Cardiac muscle cell (in vitro differentiated cells and primary cell): ENCODE results near the gene CCDC30. TPM values are rescaled to one million over a fixed set of nuclear protein-coding genes. Genes with fewer than 3 reads are reported as not detected.
"Not testable (repeated sequence)": the region's sequence is repeated elsewhere in the genome, so short reads cannot be mapped to it uniquely, and the experiment has no call there.

ENCODE experiments used
- DNase-seq, 2 donors: peaks; one replicate each; pipeline versions ENCODE4 v3.0.0 to v3.0.0-alpha.2; 2010 to 2017; ENCODE audit warnings: low read depth in 1 of 2, low spot score in 1 of 2
- H3K27ac ChIP-seq: fragments of 200-600 bp; sonication (generic); 2 replicates; pipeline ENCODE4 v1.5.1; 2016
- H3K27me3 ChIP-seq: fragments of 200-600 bp; sonication (generic); 2 replicates; pipeline ENCODE4 v1.6.0; 2016; ENCODE audit warnings: control low read depth
- H3K36me3 ChIP-seq: fragments of 200-600 bp; sonication (generic); 2 replicates; pipeline ENCODE4 v1.5.1; 2016; ENCODE audit warnings: control low read depth
- H3K4me1 ChIP-seq: fragments of 200-600 bp; sonication (generic); 2 replicates; pipeline ENCODE4 v1.8.1; 2017; ENCODE audit warnings: low read depth, mild to moderate bottlenecking, mixed run types
- H3K4me3 ChIP-seq: fragments of 200-600 bp; sonication (generic); 2 replicates; pipeline ENCODE4 v1.5.1; 2016; ENCODE audit warnings: mild to moderate bottlenecking
- H3K9me3 ChIP-seq: fragments of 200-600 bp; sonication (generic); 2 replicates; pipeline ENCODE4 v1.5.1; 2017; ENCODE audit warnings: low read depth, mild to moderate bottlenecking, control low read depth
- polyA plus RNA-seq: library from polyadenylated mRNA; unstranded; fragments of >200 nt; fragmentation: Nextera tagmentation; extraction: Ambion mirVana; gene quantifications from 2 replicates; pipeline ENCODE4 v1.2.1, GENCODE V29; 2016
- total RNA-seq: library from RNA; depleted of rRNA; stranded (reverse); fragments of >200 nt; gene quantifications from 2 replicates; pipeline ENCODE4 v1.2.3, GENCODE V29; 2016
- TF ChIP-seq, protein P1 (sequence below): IDR thresholded peaks from 2 replicates; pipeline ENCODE4 v1.5.1; 2012; ENCODE audit warnings: low read depth, mild to moderate bottlenecking, low read length

Gene CCDC30
- total and polyA plus RNA-seq, 2 experiments from 2014 or later = 1.8 to 4.2 TPM

DNA sequence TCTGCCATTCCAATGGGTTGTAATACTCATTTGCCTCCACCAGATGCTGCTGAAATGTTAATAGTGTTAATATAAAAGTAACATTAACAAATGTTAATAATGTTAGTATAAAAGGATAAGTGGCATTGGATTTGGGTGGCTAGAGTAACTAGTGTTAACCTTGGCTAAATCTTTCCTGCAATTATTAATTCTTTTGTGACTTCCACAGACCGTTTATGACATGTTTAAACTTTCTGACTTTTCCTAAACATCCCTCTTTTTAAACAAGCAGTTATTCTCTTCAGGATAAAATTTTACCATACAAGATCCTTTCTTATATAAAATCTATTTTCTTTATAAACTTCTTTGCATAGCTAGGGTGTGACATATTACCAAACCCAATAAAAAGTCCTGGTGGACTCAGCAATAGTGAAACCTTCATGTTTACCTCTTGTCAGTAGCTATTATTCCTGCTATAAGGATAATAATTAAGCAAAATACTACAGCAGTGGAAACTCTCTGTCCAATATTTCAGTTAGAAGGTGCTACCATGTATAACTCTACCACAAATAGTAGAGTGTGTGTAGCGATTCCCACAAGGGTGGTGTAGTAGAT, 41.5 kb downstream of the CCDC30 start:
- Histone ChIP-seq H3K9me3 (peaks cover 7% of the 10 kb centered on the region), H3K27me3 (no peaks in the 10 kb centered on the region), H3K36me3 (no peaks in the 10 kb centered on the region), H3K27ac (no peak overlapping the region), H3K4me1 (no peaks in the 10 kb centered on the region), H3K4me3 (no peak overlapping the region)
- TF ChIP-seq, protein P1, sequence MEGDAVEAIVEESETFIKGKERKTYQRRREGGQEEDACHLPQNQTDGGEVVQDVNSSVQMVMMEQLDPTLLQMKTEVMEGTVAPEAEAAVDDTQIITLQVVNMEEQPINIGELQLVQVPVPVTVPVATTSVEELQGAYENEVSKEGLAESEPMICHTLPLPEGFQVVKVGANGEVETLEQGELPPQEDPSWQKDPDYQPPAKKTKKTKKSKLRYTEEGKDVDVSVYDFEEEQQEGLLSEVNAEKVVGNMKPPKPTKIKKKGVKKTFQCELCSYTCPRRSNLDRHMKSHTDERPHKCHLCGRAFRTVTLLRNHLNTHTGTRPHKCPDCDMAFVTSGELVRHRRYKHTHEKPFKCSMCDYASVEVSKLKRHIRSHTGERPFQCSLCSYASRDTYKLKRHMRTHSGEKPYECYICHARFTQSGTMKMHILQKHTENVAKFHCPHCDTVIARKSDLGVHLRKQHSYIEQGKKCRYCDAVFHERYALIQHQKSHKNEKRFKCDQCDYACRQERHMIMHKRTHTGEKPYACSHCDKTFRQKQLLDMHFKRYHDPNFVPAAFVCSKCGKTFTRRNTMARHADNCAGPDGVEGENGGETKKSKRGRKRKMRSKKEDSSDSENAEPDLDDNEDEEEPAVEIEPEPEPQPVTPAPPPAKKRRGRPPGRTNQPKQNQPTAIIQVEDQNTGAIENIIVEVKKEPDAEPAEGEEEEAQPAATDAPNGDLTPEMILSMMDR = no peak
- no peak for DNase-seq

- Histone ChIP-seq H3K4me3 (no peak overlapping the region), H3K4me1 (no peaks in the 10 kb centered on the region), H3K36me3 (no peaks in the 10 kb centered on the region), H3K9me3 (peaks cover 7% of the 10 kb centered on the region), H3K27ac (no peak overlapping the region), H3K27me3 (no peaks in the 10 kb centered on the region)
- no peak for DNase-seq
- TF ChIP-seq, protein P1 = no peak
Observed at GRCh38 chr1:42506576-42506975, 43.5 kb downstream of the CCDC30 start.

DNA sequence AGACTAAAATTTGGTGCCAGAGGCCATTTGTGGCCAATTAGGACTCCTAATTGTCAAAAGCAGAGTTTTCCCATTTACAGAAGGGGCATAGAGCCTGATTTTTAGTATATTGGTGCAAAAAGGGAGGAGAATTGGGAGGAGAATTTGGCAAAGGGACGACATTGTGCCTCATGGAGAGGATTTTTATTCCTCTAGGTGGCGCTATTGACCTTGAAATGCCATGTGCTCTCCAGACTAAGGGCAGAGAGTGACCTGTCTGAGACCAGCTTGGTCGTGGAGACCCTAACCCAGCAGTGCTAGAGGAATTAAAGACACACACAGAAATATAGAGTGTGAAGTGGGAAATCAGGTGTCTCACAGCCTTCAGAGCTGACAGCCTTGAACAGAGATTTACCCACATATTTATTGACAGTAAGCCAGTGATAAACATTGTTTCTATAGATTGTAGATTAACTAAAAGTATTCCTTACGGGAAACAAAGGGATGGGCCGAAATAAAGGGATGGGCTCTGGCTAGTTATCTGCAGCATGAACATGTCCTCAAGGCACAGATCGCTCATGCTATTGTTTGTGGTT, 48.6 kb downstream of the CCDC30 start:
- peak in 1 of 2 donors; percentile 1 for DNase-seq
- not testable (repeated sequence) for H3K4me3 ChIP-seq, H3K4me1 ChIP-seq, H3K27me3 ChIP-seq, H3K36me3 ChIP-seq, H3K9me3 ChIP-seq, H3K27ac ChIP-seq

DNA sequence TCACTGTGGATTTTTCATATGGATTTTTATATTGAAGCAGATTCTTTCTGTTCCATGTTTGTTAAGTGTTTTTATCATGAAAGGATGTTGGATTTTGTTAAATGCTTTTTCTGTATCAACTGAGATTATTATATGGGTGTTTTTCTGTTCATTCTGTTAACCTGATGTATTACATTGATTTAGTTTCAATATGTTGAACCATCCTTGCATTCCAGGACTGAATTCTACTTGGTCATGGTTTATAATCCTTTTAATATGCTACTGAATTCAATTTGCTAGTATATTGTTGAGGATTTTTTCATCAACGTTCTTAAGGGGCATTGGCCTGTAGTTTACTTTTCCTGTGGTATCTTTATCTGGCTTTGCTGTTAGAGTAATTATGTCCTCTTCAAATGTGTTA, 55.8 kb downstream of the CCDC30 start:
- no peak overlapping the region for H3K27ac ChIP-seq
- DNase-seq = no peak
- H3K4me3 ChIP-seq = no peak overlapping the region
- no peaks in the 10 kb centered on the region for H3K36me3 ChIP-seq
- H3K27me3 ChIP-seq = no peaks in the 10 kb centered on the region
- no peaks in the 10 kb centered on the region for H3K9me3 ChIP-seq
- TF ChIP-seq, protein P1 = no peak
- H3K4me1 ChIP-seq = no peaks in the 10 kb centered on the region

- Histone ChIP-seq H3K4me3 (no peak overlapping the region), H3K4me1 (no peaks in the 10 kb centered on the region), H3K36me3 (no peaks in the 10 kb centered on the region), H3K27me3 (no peaks in the 10 kb centered on the region), H3K9me3 (no peaks in the 10 kb centered on the region), H3K27ac (no peak overlapping the region)
- no peak for DNase-seq
- TF ChIP-seq, protein P1 = no peak
Observed at GRCh38 chr1:42523171-42523570, 60.1 kb downstream of the CCDC30 start.

DNA sequence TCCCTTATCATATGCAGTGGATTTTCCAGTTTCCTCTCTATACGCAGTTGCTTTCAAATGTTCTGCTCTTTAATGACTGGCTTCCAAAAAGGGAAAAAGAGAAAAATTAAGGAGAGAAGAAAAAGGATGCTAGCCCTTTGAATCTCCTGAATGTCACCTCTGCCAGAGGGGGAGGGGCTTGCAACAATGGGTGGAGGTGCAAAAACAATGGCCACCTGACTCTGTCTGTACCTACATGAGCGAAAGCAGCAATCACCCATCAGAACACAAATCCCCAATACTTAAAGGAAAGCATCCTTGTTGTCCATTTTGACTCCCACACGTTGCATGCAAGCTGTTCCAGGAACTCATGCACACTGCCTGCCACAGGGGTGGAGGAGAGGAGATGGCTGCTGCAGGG, 61.2 kb downstream of the CCDC30 start:
- TF ChIP-seq, protein P1 = no peak

More for the DNA sequence above, 61.2 kb downstream of the CCDC30 start:
- H3K27me3 ChIP-seq = no peaks in the 10 kb centered on the region
- DNase-seq = no peak
- no peaks in the 10 kb centered on the region for H3K36me3 ChIP-seq
- H3K4me1 ChIP-seq = no peaks in the 10 kb centered on the region
- no peak overlapping the region for H3K4me3 ChIP-seq
- H3K27ac ChIP-seq = no peak overlapping the region
- H3K9me3 ChIP-seq = no peaks in the 10 kb centered on the region
